Fibroblast of skin of left biceps (primary cell): ENCODE data around the gene RTF2.
A peak's percentile ranks its signal among the peaks of the same experiment; 100 is the strongest.

ENCODE experiments used
- DNase-seq, 2 experiments: peaks; one replicate each; pipeline ENCODE4 v3.0.0-alpha.2; 2013; ENCODE audit warnings: low read depth in 2 of 2

RTF2 gene

DNA sequence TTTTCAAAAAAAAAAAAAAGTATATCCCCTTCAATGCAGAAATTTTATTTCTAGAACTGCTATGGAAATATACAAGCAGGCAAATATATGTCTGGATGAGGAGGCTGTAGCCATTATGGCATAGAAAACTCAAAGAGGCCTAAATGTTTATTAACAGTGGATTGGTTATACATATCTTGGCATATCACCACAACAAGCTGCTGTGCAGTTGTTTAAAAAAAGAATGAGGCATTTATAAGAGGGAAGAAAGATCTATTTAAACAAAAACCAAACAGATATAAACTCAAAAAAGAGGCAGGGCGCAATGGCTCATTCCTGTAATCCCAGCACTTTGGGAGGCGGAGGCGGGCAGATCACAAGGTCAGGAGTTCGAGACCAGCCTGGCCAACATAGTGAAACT is 30.1 kb upstream of the RTF2 start:
- DNase-seq = no peak

- peak; percentile 100 for DNase-seq
Observed at GRCh38 chr20:56439771-56440291, 28.6 kb upstream of the RTF2 start.

DNA sequence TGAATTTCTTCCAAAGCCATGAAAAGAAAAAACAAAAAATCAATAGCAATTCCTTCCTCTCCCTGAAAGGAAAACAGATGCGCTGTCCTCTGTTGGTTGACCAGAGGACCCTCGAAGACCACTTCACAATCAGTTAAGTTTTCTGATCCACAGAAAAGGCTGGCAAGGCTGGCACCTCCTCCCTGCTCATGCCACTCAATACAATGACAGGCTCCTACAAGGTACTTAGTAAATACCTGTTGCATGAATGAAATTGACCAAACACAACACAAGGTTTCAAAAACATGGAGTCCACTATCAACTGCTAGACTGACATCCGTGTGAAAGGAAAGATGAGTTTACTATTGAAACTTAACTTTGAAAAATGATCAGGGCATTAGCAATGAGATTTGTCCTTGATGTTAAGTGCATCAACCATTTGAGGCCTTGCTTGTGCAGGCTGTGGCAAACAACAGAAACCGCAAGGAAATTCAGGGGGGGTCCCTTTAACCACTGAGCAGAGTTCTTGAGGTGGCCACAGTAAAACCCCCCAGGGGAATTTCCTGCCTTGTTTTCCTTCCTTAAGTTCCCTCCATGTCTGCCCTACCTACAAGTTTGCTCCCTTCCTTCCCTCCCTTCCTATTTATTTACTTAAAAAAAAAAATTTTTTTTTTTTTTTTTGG is 27.9 kb upstream of the RTF2 start:
- no peak for DNase-seq

- no peak for DNase-seq
Observed at GRCh38 chr20:56442389-56443365, 25.8 kb upstream of the RTF2 start.

- DNase-seq = no peak
Observed at GRCh38 chr20:56443654-56444540, 24.5 kb upstream of the RTF2 start.

- no peak for DNase-seq
Observed at GRCh38 chr20:56445130-56445529, 23.3 kb upstream of the RTF2 start.

DNA sequence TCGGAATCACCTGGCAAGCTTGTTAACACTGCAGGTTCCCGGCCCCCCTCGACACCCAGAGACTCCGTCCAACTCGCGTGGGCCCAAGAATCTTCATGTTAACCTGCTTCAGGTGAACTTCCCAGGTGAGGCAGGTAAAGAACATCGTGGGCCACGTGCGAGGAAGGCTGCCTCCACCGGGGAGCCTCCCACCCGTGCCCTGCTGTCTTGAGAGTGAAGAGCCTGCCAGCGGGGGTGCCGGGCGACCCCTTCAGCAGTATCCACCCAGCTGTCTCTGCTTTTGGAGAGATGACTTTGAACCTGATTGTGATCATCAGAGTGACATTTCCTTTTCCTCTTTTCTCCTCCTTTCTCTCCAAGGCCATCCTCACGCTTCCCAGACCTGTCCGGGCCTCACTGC is 22.9 kb upstream of the RTF2 start:
- DNase-seq = no peak

- no peak for DNase-seq
Observed at GRCh38 chr20:56447227-56447626, 21.2 kb upstream of the RTF2 start.

DNA sequence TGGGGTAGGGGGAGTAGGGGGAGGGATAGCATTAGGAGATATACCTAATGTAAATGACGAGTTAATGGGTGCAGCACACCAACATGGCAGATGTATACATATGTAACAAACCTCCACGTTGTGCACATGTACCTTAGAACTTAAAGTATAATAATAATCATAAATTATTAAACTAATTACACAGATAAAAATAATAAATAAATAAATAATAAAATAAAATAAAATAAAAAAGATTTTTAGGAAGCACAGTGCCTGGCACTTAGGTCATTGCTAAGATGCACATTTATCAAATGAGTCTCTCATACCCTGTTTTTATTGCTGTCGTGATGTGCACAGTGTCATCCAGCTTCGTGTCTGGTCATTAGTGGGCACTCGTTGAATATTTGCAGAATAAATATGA is 19.0 kb upstream of the RTF2 start:
- no peak for DNase-seq

GRCh38 chr20:56451056-56451765 is 17.2 kb upstream of the RTF2 start:
- no peak for DNase-seq

- no peak for DNase-seq
Observed at GRCh38 chr20:56453352-56453751, 15.1 kb upstream of the RTF2 start.

DNA sequence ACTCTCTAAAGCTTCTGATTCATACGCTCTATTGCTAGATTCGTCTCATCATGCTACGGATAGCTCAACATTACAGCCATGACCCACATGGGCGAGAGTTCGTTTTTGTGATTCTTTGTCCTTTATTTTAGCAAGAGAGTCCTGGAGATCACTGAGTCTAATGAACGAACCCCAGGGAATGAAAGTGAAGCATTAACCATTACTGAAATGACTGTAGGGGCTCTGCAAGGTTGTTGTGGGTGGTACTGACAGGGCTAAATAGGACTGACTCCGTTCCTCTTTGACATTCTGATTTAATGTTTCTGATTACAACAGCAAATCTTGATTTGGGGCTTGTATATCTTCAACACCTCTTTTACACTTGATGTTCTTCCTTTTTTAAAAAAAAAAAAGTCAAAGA is 13.7 kb upstream of the RTF2 start:
- no peak for DNase-seq

DNA sequence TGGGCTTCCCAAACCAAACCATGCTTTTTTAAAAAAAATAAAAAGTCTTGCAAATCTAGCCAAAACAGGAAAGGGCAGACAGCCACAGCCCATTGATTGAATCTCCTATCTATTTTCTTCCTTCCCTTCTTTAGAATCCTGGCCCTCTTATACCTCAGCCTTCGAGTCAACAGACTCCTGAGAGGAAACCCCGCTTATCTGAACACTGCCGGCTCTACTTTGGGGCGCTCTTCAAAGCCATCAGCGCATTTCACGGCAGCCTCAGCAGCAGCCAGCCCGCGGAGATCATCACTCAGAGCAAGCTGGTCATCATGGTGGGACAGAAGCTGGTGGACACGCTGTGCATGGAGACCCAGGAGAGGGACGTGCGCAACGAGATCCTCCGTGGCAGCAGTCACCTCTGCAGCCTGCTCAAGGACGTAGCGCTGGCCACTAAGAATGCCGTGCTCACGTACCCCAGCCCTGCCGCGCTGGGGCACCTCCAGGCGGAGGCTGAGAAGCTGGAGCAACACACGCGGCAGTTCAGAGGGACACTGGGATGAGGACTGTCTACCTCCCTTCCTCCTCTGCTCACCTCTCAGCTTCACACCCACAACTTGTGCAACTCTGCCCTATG is 10.1 kb upstream of the RTF2 start:
- no peak for DNase-seq

- no peak for DNase-seq
Observed at GRCh38 chr20:56460459-56460858, 8.0 kb upstream of the RTF2 start.

GRCh38 chr20:56461576-56461975 is 6.9 kb upstream of the RTF2 start:
- DNase-seq = no peak

DNA sequence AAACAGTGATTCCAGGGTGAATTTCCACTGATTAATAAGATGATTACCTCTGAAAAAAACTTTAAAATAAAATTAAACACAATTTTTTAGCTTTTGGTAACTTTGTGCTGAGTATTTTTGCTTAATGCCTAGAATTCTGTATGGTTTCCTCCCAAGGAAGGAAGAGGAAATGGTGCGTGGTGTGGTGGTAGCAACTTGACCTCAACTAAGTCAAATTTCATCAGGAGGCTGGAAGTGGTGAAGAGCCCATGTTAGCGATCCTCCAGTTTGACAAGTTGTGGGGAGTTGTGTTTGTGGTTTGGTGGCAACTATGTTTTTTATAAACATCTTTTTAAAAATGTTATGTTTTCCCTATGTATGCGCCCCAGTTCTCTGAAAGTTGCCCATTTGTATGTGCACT is 5.0 kb upstream of the RTF2 start:
- DNase-seq = no peak

DNA sequence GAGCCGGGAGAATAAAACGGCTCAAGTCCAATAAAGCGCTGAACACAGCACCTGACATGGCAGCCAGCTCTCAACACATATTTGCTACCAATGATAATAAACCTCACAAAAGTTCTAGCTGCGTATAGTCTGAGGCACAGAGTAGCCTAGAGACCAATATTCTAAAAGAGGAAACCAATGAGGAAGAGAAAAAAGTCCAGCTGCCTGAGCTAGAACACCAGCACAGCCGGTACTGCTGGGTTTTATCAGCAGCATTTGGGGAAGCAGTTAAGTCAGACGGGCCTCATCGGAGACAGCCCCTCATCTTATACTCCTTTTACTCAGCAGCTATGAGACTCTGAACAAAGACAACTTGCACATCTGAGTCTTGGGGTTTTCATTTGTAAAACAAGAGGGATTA is 2.4 kb upstream of the RTF2 start:
- DNase-seq = no peak

DNA sequence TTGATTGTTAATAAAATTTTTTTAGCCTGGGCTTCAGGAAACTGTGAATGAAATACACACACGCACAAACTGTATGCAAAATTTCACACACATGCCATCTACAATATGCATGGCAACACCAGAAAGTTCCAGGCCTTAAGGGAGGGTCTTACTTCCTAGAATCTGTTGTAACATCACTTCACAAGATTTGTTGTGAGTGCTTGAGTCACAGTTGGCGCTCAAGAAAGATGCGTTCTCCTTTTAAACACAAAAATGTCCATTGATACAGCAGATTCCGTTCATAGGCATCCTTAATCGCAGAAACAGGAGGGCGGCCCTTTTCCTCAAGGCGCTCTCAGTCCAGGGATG is 485 bp upstream of the RTF2 start:
- DNase-seq = peak in 1 of 2 experiments; percentile 12

DNA sequence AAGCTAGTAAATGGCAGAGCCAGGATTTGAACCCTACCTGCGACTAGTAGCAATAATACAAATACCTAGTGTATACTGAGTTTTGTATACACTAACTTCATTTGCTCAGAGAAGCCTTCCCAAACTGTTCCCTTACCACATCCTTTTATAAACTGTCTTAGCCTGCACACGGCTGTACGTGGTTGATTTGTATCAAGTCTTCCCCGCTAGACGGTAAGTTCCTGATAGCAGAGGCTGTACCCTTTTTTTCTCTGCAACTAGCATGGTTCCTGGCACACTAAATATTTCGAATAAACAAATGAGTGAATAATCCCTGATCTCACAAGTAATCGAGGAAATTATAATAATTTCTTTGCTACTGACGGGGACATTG is 636 bp downstream of the RTF2 start:
- no peak for DNase-seq

DNA sequence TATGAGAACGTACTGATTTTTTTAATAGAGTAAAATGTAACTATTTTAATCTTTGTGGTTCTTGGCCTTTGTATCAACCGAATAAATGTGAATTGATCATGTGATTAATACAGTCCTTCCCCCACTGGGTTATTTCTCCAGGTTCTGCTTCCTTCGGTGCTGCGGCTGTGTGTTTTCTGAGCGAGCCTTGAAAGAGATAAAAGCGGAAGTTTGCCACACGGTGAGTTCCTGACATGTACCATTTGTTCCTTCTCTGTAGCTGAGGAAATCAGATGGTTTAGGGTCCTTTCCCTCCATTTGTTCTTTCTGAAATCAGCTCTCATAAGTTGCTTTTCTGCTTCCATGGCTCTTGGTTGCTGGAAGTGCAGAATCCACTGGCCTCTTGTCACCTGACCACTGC is 15.5 kb downstream of the RTF2 start:
- DNase-seq = no peak

- no peak for DNase-seq
Observed at GRCh38 chr20:56487216-56487615, 18.8 kb downstream of the RTF2 start.
